ENCODE measurements around the gene CTTNBP2NL.

CTTNBP2NL gene

DNA sequence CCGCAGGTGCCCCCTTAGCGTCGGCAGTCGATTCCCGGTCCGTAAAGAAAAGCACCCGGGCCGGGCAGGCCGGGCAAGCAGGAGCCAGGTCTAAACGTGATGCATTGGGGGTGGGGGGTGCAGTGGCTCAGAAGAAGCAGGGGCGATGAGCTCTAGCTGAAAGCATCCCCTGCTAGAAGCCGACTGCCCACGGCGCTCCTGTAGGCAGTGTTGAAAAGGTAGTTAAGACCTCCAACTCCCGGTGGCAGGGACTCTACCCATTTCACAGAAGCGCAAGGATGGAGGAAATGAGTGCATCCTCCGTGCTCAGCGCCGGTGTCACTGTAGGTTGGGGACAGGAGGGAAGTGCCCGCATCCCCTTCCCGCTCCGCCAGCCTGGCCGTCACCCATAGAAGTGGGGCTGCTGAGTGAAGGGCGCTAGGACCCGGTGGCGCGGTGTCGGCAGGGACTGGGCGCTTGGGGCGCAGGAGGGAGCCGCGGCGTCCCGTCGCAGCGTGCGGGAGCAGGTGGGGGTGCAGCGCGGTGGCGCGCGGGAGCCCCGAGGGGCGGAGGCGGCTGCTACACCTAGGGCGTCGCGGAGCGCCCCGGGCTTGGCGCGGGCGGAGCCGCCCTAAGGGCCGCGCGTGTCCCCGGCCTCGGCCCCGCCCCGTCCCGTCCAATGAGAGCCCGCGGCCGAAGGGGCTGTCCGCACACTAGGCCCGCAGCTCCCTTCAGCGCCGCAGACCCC, 112.4 kb downstream of the CTTNBP2NL start, which contains the start of gene WNT2B:
Gene WNT2B (plus strand): TSS at position 688 of the 727 bp plus-strand sequence. CDS start 298 bp downstream, outside the sequence.
- ChIA-PET CTCF (interaction anchor here (0.6 to 1.8 kb wide), 3 partner anchors 14 to 97 kb away, joined by 3 to 4 read pairs (median 3); no protein-coding TSS in a partner anchor), POLR2A (interaction anchor here (0.7 to 1.1 kb wide), 3 partner anchors 11 to 112 kb away, joined by 3 to 4 read pairs (median 4); partner anchors contain the start of gene CTTNBP2NL)
- Histone ChIP-seq H3K9me3 (ENCODE audit: control insufficient read depth, insufficient read depth, low read depth, low read length) (no peaks in the 10 kb centered on the region), H3K4me3 (ENCODE audit: low read depth, low read length) (peak within 1 kb of the TSS; percentile 52), H3K27ac (ENCODE audit: extremely low read depth, low read depth, low read length) (no peak within 1 kb of the TSS; the same call in 1 of the 2 replicates), H3K4me1 (ENCODE audit: control insufficient read depth, insufficient read depth, low read length) (no peaks in the 10 kb centered on the region), H3K36me3 (ENCODE audit: control insufficient read depth in 2 of 2, insufficient read depth in 1 of 2, low read length in 2 of 2) (no peaks in the 10 kb centered on the region)
- 0 out of 2 replicates have a peak, but pooled peaks have one; percentile 26 for TF ChIP-seq KLF16 (tag by site-specific recombination; IDR thresholded peaks at IDR 0.05)
- TF ChIP-seq, protein P1, sequence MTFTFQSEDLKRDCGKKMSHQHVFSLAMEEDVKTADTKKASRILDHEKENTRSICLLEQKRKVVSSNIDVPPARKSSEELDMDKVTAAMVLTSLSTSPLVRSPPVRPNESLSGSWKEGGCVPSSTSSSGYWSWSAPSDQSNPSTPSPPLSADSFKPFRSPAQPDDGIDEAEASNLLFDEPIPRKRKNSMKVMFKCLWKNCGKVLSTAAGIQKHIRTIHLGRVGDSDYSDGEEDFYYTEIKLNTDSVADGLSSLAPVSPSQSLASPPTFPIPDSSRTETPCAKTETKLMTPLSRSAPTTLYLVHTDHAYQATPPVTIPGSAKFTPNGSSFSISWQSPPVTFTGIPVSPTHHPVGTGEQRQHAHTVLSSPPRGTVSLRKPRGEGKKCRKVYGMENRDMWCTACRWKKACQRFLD (tag by site-specific recombination; IDR thresholded peaks at IDR 0.05) = no peak
- 0 out of 2 replicates have a peak, but pooled peaks have one; percentile 21 for TF ChIP-seq OSR2 (tag by site-specific recombination; IDR thresholded peaks at IDR 0.05)
- peak; percentile 82 for TF ChIP-seq ZNF24 (tag by site-specific recombination; IDR thresholded peaks at IDR 0.05)
- no peak for TF ChIP-seq BCL6B (tag by site-specific recombination; IDR thresholded peaks at IDR 0.05)
- TF ChIP-seq ZNF175 (tag by site-specific recombination; IDR thresholded peaks at IDR 0.05) = no peak
- no peak for TF ChIP-seq ZNF768 (tag by site-specific recombination; IDR thresholded peaks at IDR 0.05)
- peak; percentile 65 for TF ChIP-seq ZFHX2 (tag by site-specific recombination; conservative IDR thresholded peaks at IDR 0.05)
- TF ChIP-seq KLF8 (tag by site-specific recombination; IDR thresholded peaks at IDR 0.05) = 0 out of 2 replicates have a peak, but pooled peaks have one; percentile 56
- peak; percentile 23; the same call in 1 of the 2 replicates for TF ChIP-seq ZNF501 (tag by site-specific recombination; IDR thresholded peaks at IDR 0.05)
- TF ChIP-seq, protein P2, sequence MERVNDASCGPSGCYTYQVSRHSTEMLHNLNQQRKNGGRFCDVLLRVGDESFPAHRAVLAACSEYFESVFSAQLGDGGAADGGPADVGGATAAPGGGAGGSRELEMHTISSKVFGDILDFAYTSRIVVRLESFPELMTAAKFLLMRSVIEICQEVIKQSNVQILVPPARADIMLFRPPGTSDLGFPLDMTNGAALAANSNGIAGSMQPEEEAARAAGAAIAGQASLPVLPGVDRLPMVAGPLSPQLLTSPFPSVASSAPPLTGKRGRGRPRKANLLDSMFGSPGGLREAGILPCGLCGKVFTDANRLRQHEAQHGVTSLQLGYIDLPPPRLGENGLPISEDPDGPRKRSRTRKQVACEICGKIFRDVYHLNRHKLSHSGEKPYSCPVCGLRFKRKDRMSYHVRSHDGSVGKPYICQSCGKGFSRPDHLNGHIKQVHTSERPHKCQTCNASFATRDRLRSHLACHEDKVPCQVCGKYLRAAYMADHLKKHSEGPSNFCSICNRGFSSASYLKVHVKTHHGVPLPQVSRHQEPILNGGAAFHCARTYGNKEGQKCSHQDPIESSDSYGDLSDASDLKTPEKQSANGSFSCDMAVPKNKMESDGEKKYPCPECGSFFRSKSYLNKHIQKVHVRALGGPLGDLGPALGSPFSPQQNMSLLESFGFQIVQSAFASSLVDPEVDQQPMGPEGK (tag by site-specific recombination; IDR thresholded peaks at IDR 0.05) = peak; percentile 64
- TF ChIP-seq ZEB2 (tag by site-specific recombination; IDR thresholded peaks at IDR 0.05) = peak; percentile 48; the same call in 1 of the 2 replicates
- TF ChIP-seq ZNF623 (tag by site-specific recombination; IDR thresholded peaks at IDR 0.05) = no peak
- TF ChIP-seq ZNF140 (tag by site-specific recombination; IDR thresholded peaks at IDR 0.05) = no peak
- peak; percentile 40 for TF ChIP-seq GLIS1 (tag by site-specific recombination; IDR thresholded peaks at IDR 0.05)
- TF ChIP-seq, protein P3, sequence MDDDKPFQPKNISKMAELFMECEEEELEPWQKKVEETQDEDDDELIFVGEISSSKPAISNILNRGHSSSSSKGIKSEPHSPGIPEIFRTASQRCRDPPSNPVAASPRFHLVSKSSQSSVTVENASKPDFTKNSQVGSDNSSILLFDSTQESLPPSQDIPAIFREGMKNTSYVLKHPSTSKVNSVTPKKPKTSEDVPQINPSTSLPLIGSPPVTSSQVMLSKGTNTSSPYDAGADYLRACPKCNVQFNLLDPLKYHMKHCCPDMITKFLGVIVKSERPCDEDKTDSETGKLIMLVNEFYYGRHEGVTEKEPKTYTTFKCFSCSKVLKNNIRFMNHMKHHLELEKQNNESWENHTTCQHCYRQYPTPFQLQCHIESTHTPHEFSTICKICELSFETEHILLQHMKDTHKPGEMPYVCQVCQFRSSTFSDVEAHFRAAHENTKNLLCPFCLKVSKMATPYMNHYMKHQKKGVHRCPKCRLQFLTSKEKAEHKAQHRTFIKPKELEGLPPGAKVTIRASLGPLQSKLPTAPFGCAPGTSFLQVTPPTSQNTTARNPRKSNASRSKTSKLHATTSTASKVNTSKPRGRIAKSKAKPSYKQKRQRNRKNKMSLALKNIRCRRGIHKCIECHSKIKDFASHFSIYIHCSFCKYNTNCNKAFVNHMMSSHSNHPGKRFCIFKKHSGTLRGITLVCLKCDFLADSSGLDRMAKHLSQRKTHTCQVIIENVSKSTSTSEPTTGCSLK (tag by site-specific recombination; IDR thresholded peaks at IDR 0.05) = no peak
- TF ChIP-seq, protein P4, sequence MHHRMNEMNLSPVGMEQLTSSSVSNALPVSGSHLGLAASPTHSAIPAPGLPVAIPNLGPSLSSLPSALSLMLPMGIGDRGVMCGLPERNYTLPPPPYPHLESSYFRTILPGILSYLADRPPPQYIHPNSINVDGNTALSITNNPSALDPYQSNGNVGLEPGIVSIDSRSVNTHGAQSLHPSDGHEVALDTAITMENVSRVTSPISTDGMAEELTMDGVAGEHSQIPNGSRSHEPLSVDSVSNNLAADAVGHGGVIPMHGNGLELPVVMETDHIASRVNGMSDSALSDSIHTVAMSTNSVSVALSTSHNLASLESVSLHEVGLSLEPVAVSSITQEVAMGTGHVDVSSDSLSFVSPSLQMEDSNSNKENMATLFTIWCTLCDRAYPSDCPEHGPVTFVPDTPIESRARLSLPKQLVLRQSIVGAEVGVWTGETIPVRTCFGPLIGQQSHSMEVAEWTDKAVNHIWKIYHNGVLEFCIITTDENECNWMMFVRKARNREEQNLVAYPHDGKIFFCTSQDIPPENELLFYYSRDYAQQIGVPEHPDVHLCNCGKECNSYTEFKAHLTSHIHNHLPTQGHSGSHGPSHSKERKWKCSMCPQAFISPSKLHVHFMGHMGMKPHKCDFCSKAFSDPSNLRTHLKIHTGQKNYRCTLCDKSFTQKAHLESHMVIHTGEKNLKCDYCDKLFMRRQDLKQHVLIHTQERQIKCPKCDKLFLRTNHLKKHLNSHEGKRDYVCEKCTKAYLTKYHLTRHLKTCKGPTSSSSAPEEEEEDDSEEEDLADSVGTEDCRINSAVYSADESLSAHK (tag by site-specific recombination; IDR thresholded peaks at IDR 0.05) = peak; percentile 51; the same call in 1 of the 2 replicates
- TF ChIP-seq ZNF549 (tag by site-specific recombination; IDR thresholded peaks at IDR 0.05) = no peak
- TF ChIP-seq, protein P5, sequence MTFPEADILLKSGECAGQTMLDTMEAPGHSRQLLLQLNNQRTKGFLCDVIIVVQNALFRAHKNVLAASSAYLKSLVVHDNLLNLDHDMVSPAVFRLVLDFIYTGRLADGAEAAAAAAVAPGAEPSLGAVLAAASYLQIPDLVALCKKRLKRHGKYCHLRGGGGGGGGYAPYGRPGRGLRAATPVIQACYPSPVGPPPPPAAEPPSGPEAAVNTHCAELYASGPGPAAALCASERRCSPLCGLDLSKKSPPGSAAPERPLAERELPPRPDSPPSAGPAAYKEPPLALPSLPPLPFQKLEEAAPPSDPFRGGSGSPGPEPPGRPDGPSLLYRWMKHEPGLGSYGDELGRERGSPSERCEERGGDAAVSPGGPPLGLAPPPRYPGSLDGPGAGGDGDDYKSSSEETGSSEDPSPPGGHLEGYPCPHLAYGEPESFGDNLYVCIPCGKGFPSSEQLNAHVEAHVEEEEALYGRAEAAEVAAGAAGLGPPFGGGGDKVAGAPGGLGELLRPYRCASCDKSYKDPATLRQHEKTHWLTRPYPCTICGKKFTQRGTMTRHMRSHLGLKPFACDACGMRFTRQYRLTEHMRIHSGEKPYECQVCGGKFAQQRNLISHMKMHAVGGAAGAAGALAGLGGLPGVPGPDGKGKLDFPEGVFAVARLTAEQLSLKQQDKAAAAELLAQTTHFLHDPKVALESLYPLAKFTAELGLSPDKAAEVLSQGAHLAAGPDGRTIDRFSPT (tag by site-specific recombination; IDR thresholded peaks at IDR 0.05) = peak; percentile 61
- TF ChIP-seq ZNF223 (tag by site-specific recombination; IDR thresholded peaks at IDR 0.05) = peak; percentile 97
- TF ChIP-seq ZBTB20 (tag by site-specific recombination; IDR thresholded peaks at IDR 0.05) = peak; percentile 45; the same call in 1 of the 2 replicates
- TF ChIP-seq SP7 (tag by site-specific recombination; IDR thresholded peaks at IDR 0.05) = peak; percentile 58
- TF ChIP-seq ZNF423 (tag by site-specific recombination; IDR thresholded peaks at IDR 0.05) = 0 out of 2 replicates have a peak, but pooled peaks have one; percentile 13
- TF ChIP-seq CTCF (tag by site-specific recombination; IDR thresholded peaks at IDR 0.05) = peak; percentile 61; the same call in 1 of the 2 replicates

Data from HEK293 (cell line).